ENCODE measurements around the gene PTPN4. TPM values are rescaled to one million over a fixed set of nuclear protein-coding genes. Genes with fewer than 3 reads are reported as not detected.

PTPN4 gene
- total RNA-seq, 5 donors from 2014 or later (not counting 1 experiment from before 2014, with no cell fraction given), result 105 to 134 (median 126) TPM

DNA sequence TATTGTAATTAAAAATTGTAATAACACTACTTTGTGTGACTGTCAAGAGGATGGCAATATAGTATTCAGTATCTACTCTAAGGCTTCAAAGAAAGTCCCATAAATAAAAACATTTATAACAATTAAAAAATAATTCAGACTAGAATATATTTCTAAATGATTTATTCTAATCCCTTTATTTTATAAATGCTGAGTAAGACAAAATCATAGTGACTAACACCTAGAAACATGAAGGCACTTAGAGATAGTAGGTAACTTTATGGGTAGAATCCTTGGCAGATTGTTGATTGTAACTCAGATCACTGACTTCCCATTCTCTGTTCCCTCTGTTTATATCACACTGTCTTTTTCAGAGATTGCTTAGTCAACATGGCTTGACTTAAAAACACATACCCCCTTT lies 174.6 kb downstream of the PTPN4 start:
- Mint-ChIP-seq H3K36me3 (peaks cover 49% of the 10 kb centered on the region), H3K9me3 (no peaks in the 10 kb centered on the region), H3K4me1 (peaks cover 33 to 54% (median 54%) of the 10 kb centered on the region in 3 donors), H3K27ac (no peak overlapping the region), H3K27me3 (no peaks in the 10 kb centered on the region), H3K4me3 (peak overlapping the region in 2 of 3 donors; percentile 17 to 20)
- H3K4me1 ChIP-seq (ENCODE audit: control insufficient read depth in 1 of 2, extremely low read depth in 1 of 2, insufficient read depth in 2 of 2, low read length in 2 of 2), result peaks cover 17 to 25% of the 10 kb centered on the region in 2 experiments
- CTCF ChIA-PET, result interaction anchor here in 1 of 2 donors (0.7 kb wide), 1 partner anchor 140 kb away, joined by 3 read pairs; no protein-coding TSS in a partner anchor
- DNase-seq (no peak), ATAC-seq (replicated peaks in 1 of 4) (no peak)
- POLR2A ChIA-PET, result interaction anchor here (0.5 to 0.6 kb wide), 2 partner anchors 79 to 92 kb away, joined by 3 to 5 read pairs; partner anchors contain the start of gene EPB41L5 (in 1 of the 2)
- H3K27me3 ChIP-seq (replicated peaks in 1 of 2; ENCODE audit: control insufficient read depth in 2 of 2, extremely low read depth in 1 of 2, insufficient read depth in 2 of 2, low read length in 1 of 2), result no peaks in the 10 kb centered on the region
- no peak overlapping the region for H3K27ac ChIP-seq (ENCODE audit: low read length)
- H3K36me3 ChIP-seq (ENCODE audit: control insufficient read depth in 2 of 2, extremely low read depth in 1 of 2, insufficient read depth in 1 of 2, low read length in 1 of 2), result peaks cover 5 to 47% of the 10 kb centered on the region in 2 donors
- H3K4me3 ChIP-seq (ENCODE audit: control insufficient read depth in 1 of 2, extremely low read depth in 1 of 2, low read length in 1 of 2), result no peak overlapping the region
- H3K9me3 ChIP-seq, result no peaks in the 10 kb centered on the region

DNA sequence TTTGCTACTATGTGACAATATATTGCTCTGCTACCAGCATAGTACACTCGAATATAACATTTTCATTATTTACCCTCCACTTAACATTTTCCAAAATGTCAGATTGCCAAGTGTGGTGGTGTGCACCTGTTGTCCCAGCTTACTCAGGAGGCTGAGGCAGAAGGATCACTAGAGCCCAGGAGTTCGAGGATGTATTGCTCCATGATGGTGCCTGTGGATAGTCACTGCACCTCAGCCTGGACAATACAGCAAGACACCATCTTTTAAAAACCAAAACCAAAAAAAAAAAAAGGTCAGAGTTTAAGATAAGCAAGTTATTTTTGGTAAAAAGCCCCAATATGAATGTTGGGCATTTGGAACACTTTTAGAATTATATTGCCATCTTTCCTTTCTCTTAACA lies 178.0 kb downstream of the PTPN4 start:
- DNase-seq (no peak), ATAC-seq (replicated peaks in 1 of 4) (no peak)
- WGBS (ENCODE audit: insufficient coverage), result no CpG with 5 or more reads among the region's 2 CpGs
- Mint-ChIP-seq H3K27me3 (no peaks in the 10 kb centered on the region), H3K27ac (no peak overlapping the region), H3K4me3 (no peak overlapping the region), H3K9me3 (no peaks in the 10 kb centered on the region), H3K36me3 (peaks cover 52% of the 10 kb centered on the region), H3K4me1 (peaks cover 31 to 62% (median 57%) of the 10 kb centered on the region in 3 donors)
- H3K9me3 ChIP-seq, result no peaks in the 10 kb centered on the region
- H3K27ac ChIP-seq (ENCODE audit: low read length), result no peak overlapping the region
- POLR2A ChIA-PET, result no interaction called here
- H3K4me3 ChIP-seq (ENCODE audit: control insufficient read depth in 1 of 2, extremely low read depth in 1 of 2, low read length in 1 of 2), result no peak overlapping the region
- H3K36me3 ChIP-seq (ENCODE audit: control insufficient read depth in 2 of 2, extremely low read depth in 1 of 2, insufficient read depth in 1 of 2, low read length in 1 of 2), result peaks cover 5 to 64% of the 10 kb centered on the region in 2 donors
- no peaks in the 10 kb centered on the region for H3K27me3 ChIP-seq (replicated peaks in 1 of 2; ENCODE audit: control insufficient read depth in 2 of 2, extremely low read depth in 1 of 2, insufficient read depth in 2 of 2, low read length in 1 of 2)
- CTCF ChIA-PET, result interaction anchor here in 1 of 2 donors (0.6 kb wide), 1 partner anchor 82 kb away, joined by 3 read pairs; no protein-coding TSS in a partner anchor
- H3K4me1 ChIP-seq (ENCODE audit: control insufficient read depth in 1 of 2, extremely low read depth in 1 of 2, insufficient read depth in 2 of 2, low read length in 2 of 2), result peaks cover 4 to 11% of the 10 kb centered on the region in 2 experiments

DNA sequence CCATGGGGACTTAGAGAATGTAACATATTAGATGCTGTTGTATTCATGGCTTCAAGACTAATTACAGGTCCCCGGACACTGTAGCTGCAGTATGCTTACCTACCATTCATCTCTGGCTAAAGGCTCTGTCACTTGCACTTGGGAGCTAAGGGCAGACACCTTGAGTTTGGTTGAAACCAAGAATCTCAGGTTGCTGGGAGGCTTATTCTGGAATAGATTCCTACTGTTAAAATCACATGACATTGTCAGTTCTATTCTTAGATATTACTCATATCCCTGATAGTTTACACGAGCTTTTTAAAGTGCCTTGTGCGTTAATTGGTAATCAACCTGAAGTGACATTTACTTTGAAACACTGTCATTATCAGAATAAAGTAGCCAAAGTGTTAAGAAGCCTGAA lies 180.2 kb downstream of the PTPN4 start:
- ChIA-PET POLR2A (no interaction called here), CTCF (interaction anchor here in 1 of 2 donors (0.6 kb wide), 1 partner anchor 19 kb away, joined by 3 read pairs; no protein-coding TSS in a partner anchor)
- no CpG with 5 or more reads among the region's 3 CpGs for WGBS (ENCODE audit: insufficient coverage)
- H3K9me3 Mint-ChIP-seq, result no peaks in the 10 kb centered on the region
- Histone ChIP-seq H3K4me3 (ENCODE audit: control insufficient read depth in 1 of 2, extremely low read depth in 1 of 2, low read length in 1 of 2) (no peak overlapping the region), H3K9me3 (no peaks in the 10 kb centered on the region), H3K4me1 (ENCODE audit: control insufficient read depth in 1 of 2, extremely low read depth in 1 of 2, insufficient read depth in 2 of 2, low read length in 2 of 2) (peaks cover 0 to 5% of the 10 kb centered on the region in 2 experiments), H3K27ac (ENCODE audit: low read length) (no peak overlapping the region), H3K27me3 (replicated peaks in 1 of 2; ENCODE audit: control insufficient read depth in 2 of 2, extremely low read depth in 1 of 2, insufficient read depth in 2 of 2, low read length in 1 of 2) (no peaks in the 10 kb centered on the region), H3K36me3 (ENCODE audit: control insufficient read depth in 2 of 2, extremely low read depth in 1 of 2, insufficient read depth in 1 of 2, low read length in 1 of 2) (peaks cover 5 to 63% of the 10 kb centered on the region in 2 donors)
- H3K27ac Mint-ChIP-seq, result no peak overlapping the region
- peak overlapping the region in 1 of 3 donors; percentile 5 for H3K4me3 Mint-ChIP-seq
- H3K36me3 Mint-ChIP-seq, result peaks cover 56% of the 10 kb centered on the region
- H3K27me3 Mint-ChIP-seq, result no peaks in the 10 kb centered on the region
- H3K4me1 Mint-ChIP-seq, result peaks cover 44 to 68% (median 61%) of the 10 kb centered on the region in 3 donors
- ATAC-seq (replicated peaks in 1 of 4), result no peak
- no peak for DNase-seq

DNA sequence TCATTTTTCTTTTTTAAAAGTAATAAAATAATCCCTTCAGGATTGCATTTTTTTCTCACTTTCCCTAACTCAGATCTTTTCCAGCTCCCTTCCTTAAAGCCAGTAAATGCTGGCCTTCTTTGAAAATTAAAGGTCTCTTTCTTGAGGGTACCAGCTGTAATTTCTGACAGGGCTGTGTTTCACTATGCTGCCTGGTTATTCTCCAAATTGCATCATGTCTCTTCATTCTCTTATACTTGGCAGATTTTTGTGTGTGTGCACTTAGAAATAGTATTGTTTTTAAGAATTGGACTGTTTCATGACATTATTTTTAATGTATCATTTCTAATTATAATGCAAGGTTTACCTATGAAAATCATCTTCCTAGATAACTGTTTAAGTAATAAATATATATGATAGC lies 181.1 kb downstream of the PTPN4 start:
- Histone ChIP-seq H3K27me3 (replicated peaks in 1 of 2; ENCODE audit: control insufficient read depth in 2 of 2, extremely low read depth in 1 of 2, insufficient read depth in 2 of 2, low read length in 1 of 2) (no peaks in the 10 kb centered on the region), H3K27ac (ENCODE audit: low read length) (no peak overlapping the region), H3K4me1 (ENCODE audit: control insufficient read depth in 1 of 2, extremely low read depth in 1 of 2, insufficient read depth in 2 of 2, low read length in 2 of 2) (peaks cover 0 to 5% of the 10 kb centered on the region in 2 experiments), H3K4me3 (ENCODE audit: control insufficient read depth in 1 of 2, extremely low read depth in 1 of 2, low read length in 1 of 2) (no peak overlapping the region), H3K9me3 (no peaks in the 10 kb centered on the region), H3K36me3 (ENCODE audit: control insufficient read depth in 2 of 2, extremely low read depth in 1 of 2, insufficient read depth in 1 of 2, low read length in 1 of 2) (peaks cover 3 to 66% of the 10 kb centered on the region in 2 donors)
- CTCF ChIA-PET, result interaction anchor here in 1 of 2 donors (1.3 kb wide), 1 partner anchor 9 kb away, joined by 4 read pairs; no protein-coding TSS in a partner anchor
- DNase-seq, result no peak
- Mint-ChIP-seq H3K4me3 (no peak overlapping the region), H3K27me3 (no peaks in the 10 kb centered on the region), H3K9me3 (no peaks in the 10 kb centered on the region), H3K36me3 (peaks cover 58% of the 10 kb centered on the region), H3K4me1 (peaks cover 49 to 70% (median 58%) of the 10 kb centered on the region in 3 donors), H3K27ac (no peak overlapping the region)
- ATAC-seq (replicated peaks in 1 of 4), result no peak
- POLR2A ChIA-PET, result interaction anchor here in 1 of 2 donors (1.4 kb wide), 1 partner anchor 11 kb away, joined by 4 read pairs; no protein-coding TSS in a partner anchor

DNA sequence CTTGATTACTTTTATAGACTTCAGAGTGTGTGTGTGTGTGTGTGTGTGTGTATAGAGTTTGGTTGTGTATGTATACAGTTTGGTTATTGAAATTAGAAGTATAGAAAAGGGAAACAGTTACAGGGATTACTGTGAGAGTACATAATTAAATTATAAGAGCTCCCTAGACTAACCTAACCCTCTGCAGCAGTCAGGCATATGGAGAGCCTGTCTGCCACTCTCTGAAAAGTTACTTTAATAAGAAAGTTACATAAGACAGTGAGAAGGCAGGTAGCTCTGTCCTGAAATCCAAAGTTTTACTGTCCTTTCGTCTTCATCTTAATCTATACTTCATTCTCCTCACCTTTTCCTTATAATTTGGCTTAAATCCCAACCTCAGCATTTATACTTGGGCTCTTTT lies 181.7 kb downstream of the PTPN4 start:
- POLR2A ChIA-PET, result interaction anchor here (1.0 to 1.4 kb wide), 2 partner anchors 11 to 156 kb away, joined by 3 to 4 read pairs; no protein-coding TSS in a partner anchor
- peaks cover 0 to 5% of the 10 kb centered on the region in 2 experiments for H3K4me1 ChIP-seq (ENCODE audit: control insufficient read depth in 1 of 2, extremely low read depth in 1 of 2, insufficient read depth in 2 of 2, low read length in 2 of 2)

DNA sequence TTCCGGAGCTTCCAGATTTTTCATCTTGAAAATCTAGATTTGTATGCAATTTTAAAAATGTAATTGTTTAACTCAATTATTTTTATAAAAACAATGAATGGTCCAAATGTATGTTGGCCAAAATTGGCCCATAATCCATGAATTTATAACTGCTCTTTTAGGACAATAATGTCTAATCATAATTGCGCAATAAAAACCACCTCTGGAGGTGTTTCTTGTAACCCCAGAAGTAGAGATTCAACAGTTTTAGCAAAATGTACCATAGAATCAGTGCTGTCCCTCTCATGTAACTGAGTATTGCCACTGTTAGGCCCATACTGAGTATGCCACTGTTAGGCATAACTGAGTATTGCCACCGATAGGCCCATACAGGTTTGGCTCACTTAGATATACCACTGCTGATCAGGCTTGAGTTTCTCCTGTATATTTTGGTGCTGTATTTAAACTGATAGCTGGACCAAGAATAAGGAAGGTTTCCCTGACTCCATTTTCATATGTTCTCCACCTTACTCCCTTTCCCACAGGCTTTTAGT lies 182.3 kb downstream of the PTPN4 start:
- H3K9me3 ChIP-seq, result no peaks in the 10 kb centered on the region
- ChIA-PET CTCF (interaction anchor here (0.6 to 1.2 kb wide), 4 partner anchors 9 to 239 kb away, joined by 3 to 4 read pairs (median 3); no protein-coding TSS in a partner anchor), POLR2A (interaction anchor here (1.0 to 1.4 kb wide), 2 partner anchors 12 to 157 kb away, joined by 3 to 4 read pairs; no protein-coding TSS in a partner anchor)
- H3K4me1 ChIP-seq (ENCODE audit: control insufficient read depth in 1 of 2, extremely low read depth in 1 of 2, insufficient read depth in 2 of 2, low read length in 2 of 2), result peaks cover 0 to 5% of the 10 kb centered on the region in 2 experiments
- no CpG with 5 or more reads among the region's 3 CpGs for whole genome bisulfite sequencing (ENCODE audit: insufficient coverage)
- Mint-ChIP-seq H3K27ac (peak overlapping the region; percentile 23 to 52), H3K27me3 (no peaks in the 10 kb centered on the region), H3K4me1 (peaks cover 49 to 65% (median 55%) of the 10 kb centered on the region in 3 donors), H3K36me3 (peaks cover 49% of the 10 kb centered on the region), H3K9me3 (no peaks in the 10 kb centered on the region), H3K4me3 (no peak overlapping the region)
- H3K4me3 ChIP-seq (ENCODE audit: control insufficient read depth in 1 of 2, extremely low read depth in 1 of 2, low read length in 1 of 2), result no peak overlapping the region
- ATAC-seq (replicated peaks in 1 of 4) (peak in 2 of 4 experiments; percentile 27 to 29), DNase-seq (no peak)
- H3K27me3 ChIP-seq (replicated peaks in 1 of 2; ENCODE audit: control insufficient read depth in 2 of 2, extremely low read depth in 1 of 2, insufficient read depth in 2 of 2, low read length in 1 of 2), result no peaks in the 10 kb centered on the region
- H3K27ac ChIP-seq (ENCODE audit: low read length), result no peak overlapping the region
- peaks cover 0 to 62% of the 10 kb centered on the region in 2 donors for H3K36me3 ChIP-seq (ENCODE audit: control insufficient read depth in 2 of 2, extremely low read depth in 1 of 2, insufficient read depth in 1 of 2, low read length in 1 of 2)

More for the DNA sequence above, 181.7 kb downstream of the PTPN4 start:
- no peaks in the 10 kb centered on the region for H3K9me3 Mint-ChIP-seq
- CTCF ChIA-PET, result interaction anchor here in 1 of 2 donors (0.6 to 1.3 kb wide), 3 partner anchors 8 to 16 kb away, joined by 3 to 4 read pairs (median 4); no protein-coding TSS in a partner anchor
- ATAC-seq (replicated peaks in 1 of 4) (no peak), DNase-seq (no peak)
- H3K27ac Mint-ChIP-seq, result peak overlapping the region; percentile 58 to 74
- Histone ChIP-seq H3K9me3 (no peaks in the 10 kb centered on the region), H3K27ac (ENCODE audit: low read length) (no peak overlapping the region), H3K4me3 (ENCODE audit: control insufficient read depth in 1 of 2, extremely low read depth in 1 of 2, low read length in 1 of 2) (no peak overlapping the region), H3K36me3 (ENCODE audit: control insufficient read depth in 2 of 2, extremely low read depth in 1 of 2, insufficient read depth in 1 of 2, low read length in 1 of 2) (peaks cover 0 to 65% of the 10 kb centered on the region in 2 donors), H3K27me3 (replicated peaks in 1 of 2; ENCODE audit: control insufficient read depth in 2 of 2, extremely low read depth in 1 of 2, insufficient read depth in 2 of 2, low read length in 1 of 2) (no peaks in the 10 kb centered on the region)
- peaks cover 55% of the 10 kb centered on the region for H3K36me3 Mint-ChIP-seq
- peaks cover 49 to 69% (median 56%) of the 10 kb centered on the region in 3 donors for H3K4me1 Mint-ChIP-seq
- WGBS (ENCODE audit: insufficient coverage), result no CpG with 5 or more reads among the region's 1 CpG
- no peak overlapping the region for H3K4me3 Mint-ChIP-seq
- H3K27me3 Mint-ChIP-seq, result no peaks in the 10 kb centered on the region
